Heart right ventricle (tissue), 16 donors: ENCODE measurements around the gene ERBB4. TPM values are rescaled to one million over a fixed set of nuclear protein-coding genes. Genes with fewer than 3 reads are reported as not detected.

Experiments used
- ATAC-seq, 8 donors: fragments of 200-7000 bp; cut with Tn5 transposase; one replicate each; pipeline ENCODE4 v1.9.1; 2020; ENCODE audit warnings: mild to moderate bottlenecking in 8 of 8, moderate library complexity in 8 of 8, moderate number of reproducible peaks in 1 of 8
- DNase-seq, 2 donors: peaks; one replicate each; pipeline ENCODE4 v3.0.0-alpha.2; 2020
- H3K27ac ChIP-seq, 10 donors: fragments of 200-600 bp; sonication (generic) in 2 of 10; one replicate each; pipeline versions ENCODE4 v1.5.0 to v1.8.0; 2020 to 2022; ENCODE audit warnings: mild to moderate bottlenecking in 3 of 10
- H3K27me3 ChIP-seq, 7 donors: fragments of 200-600 bp; one replicate each; pipeline ENCODE4 v1.8.0; 2021 to 2022; ENCODE audit warnings: mild to moderate bottlenecking in 2 of 7
- H3K36me3 ChIP-seq, 9 donors: fragments of 200-600 bp; sonication (generic) in 1 of 9; one replicate each; pipeline versions ENCODE4 v1.5.0 to v1.8.0; 2020 to 2022; ENCODE audit warnings: mild to moderate bottlenecking in 2 of 9
- H3K4me1 ChIP-seq, 9 donors: fragments of 200-600 bp; sonication (generic) in 1 of 9; one replicate each; pipeline versions ENCODE4 v1.5.0 to v1.8.0; 2020 to 2022; ENCODE audit warnings: mild to moderate bottlenecking in 4 of 9
- H3K4me3 ChIP-seq, 10 donors: fragments of 200-600 bp; sonication (generic) in 2 of 10; one replicate each; pipeline versions ENCODE4 v1.5.0 to v1.8.0; 2020 to 2022; ENCODE audit warnings: mild to moderate bottlenecking in 7 of 10, moderate library complexity in 2 of 10
- H3K9me3 ChIP-seq, 11 donors: fragments of 200-600 bp in 10 of 11; sonication (generic) in 2 of 11; one replicate each; pipeline versions ENCODE4 v1.5.0 to v1.8.0; 2013 to 2022; ENCODE audit warnings: mild to moderate bottlenecking in 2 of 11, control low read depth in 1 of 11, moderate library complexity in 1 of 11
- WGBS, 2 donors: extraction: QIAGEN DNeasy Blood & Tissue Kit; methylation state at CpG; one replicate each; pipeline ENCODE4 v1.1.7; 2013; ENCODE audit warnings: inconsistent platforms in 1 of 2; 5-methylcytosine and 5-hydroxymethylcytosine counted together
- intact Hi-C, 10 donors: fragments of 100-400 bp; cut with DNase I; formaldehyde crosslinking; loops; one replicate each; pipeline versions ENCODE4 v1.11.1 to v1.14.2; 2022
- polyA plus RNA-seq, 2 donors: library from polyadenylated mRNA; stranded (reverse); fragments of 200-250 nt; gene quantifications; one replicate each; pipeline ENCODE4 v1.2.3, GENCODE V29; 2013
- total RNA-seq, 10 donors: library from RNA; stranded (reverse); fragmentation: NEBNext Ultra II Directional in 3 of 10; extraction: Animal tissue kit (Norgen Biotek cat#: 25700) in 3 of 10; gene quantifications; one replicate each; pipeline versions ENCODE4 v1.2.1 to v1.2.4, GENCODE V29; 2021 to 2023
- TF ChIP-seq, protein P1 (sequence below), 9 donors: fragments of 200-600 bp; sonication (generic) in 2 of 9; IDR thresholded peaks; one replicate each; pipeline versions ENCODE4 v1.5.0 to v1.8.0; 2021 to 2022; ENCODE audit warnings: antibody characterized with exemption in 9 of 9, mild to moderate bottlenecking in 5 of 9, moderate library complexity in 1 of 9
- donor health status: Arrhythmogenic right ventricular cardiomyopathy.
- donor health status: ischemic (EF 13 %, LVEDD 7.1; RV severe dilation, severe dysfunction).
- donor health status: healthy with polysubstance abuse.
- donor health status: DM: no; HTN: yes; CAD: no.
- donor health status: DM: no; HTN: no; CAD: no.
- donor health status: ischemic (EF 25% LVEDD 6.9; RV normal size, moderate dysfunction).
- donor health status: ischemic (EF 25% LVEDD 5.7; RV mildly dilated, moderate dysfunction).
- donor health status: healthy.
- donor health status: DM: yes; HTN: yes; CAD: no.
- donor health status: Ischemic cardiomyopathy.
- donor health status: ischemic (EF 35%, LVEDD 5.7; RV mildly dilated, moderate dysfunction).
- donor health status: nonischemic (EF 11% LVEDD 7.7; RV severe dilation, severe dysfunction).
- donor health status: DM: yes; HTN: yes; CAD: no.
- donor health status: PGD.
- donor health status: ischemic (EF 29% LVEDD 5.4; RV normal size, mild dysfunction).
- donor health status: nonischemic (EF 23%, LVEDD 6.1; RV moderate dilation, normal function).

The ERBB4 gene
- total and polyA plus RNA-seq, 12 donors, result 1.2 to 24.6 (median 16.1) TPM

DNA sequence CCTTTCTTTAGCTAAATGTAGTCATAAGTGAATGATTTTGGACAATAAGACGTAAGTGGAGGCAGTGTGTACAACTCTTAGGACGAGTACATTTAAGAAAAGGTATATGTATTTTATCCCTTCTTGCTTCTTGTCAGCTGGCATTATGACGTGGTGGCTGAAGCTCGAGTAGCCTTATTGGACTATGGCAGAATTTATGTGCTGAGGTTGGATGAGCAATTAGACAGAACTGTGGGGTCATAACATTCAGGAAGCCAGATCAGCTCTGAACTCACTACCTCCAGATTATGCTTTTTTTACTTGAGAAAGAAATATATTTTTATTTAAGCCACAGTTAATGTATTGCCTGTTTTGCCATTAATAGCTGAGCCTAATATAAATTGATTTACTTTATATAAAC, 661.5 kb downstream of the ERBB4 start:
- WGBS, 2 donors, result 70 to 80% methylated on average over 4 of the region's 4 CpGs
- Histone ChIP-seq H3K27ac (no peak overlapping the region), H3K9me3 (no peaks in the 10 kb centered on the region), H3K36me3 (no peaks in the 10 kb centered on the region), H3K27me3 (no peaks in the 10 kb centered on the region), H3K4me1 (no peaks in the 10 kb centered on the region), H3K4me3 (no peak overlapping the region)
- DNase-seq (no peak), ATAC-seq (no peak)
- intact Hi-C loops, result no loop called here
- TF ChIP-seq, protein P1, sequence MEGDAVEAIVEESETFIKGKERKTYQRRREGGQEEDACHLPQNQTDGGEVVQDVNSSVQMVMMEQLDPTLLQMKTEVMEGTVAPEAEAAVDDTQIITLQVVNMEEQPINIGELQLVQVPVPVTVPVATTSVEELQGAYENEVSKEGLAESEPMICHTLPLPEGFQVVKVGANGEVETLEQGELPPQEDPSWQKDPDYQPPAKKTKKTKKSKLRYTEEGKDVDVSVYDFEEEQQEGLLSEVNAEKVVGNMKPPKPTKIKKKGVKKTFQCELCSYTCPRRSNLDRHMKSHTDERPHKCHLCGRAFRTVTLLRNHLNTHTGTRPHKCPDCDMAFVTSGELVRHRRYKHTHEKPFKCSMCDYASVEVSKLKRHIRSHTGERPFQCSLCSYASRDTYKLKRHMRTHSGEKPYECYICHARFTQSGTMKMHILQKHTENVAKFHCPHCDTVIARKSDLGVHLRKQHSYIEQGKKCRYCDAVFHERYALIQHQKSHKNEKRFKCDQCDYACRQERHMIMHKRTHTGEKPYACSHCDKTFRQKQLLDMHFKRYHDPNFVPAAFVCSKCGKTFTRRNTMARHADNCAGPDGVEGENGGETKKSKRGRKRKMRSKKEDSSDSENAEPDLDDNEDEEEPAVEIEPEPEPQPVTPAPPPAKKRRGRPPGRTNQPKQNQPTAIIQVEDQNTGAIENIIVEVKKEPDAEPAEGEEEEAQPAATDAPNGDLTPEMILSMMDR (IDR thresholded peaks at IDR 0.05), result no peak

DNA sequence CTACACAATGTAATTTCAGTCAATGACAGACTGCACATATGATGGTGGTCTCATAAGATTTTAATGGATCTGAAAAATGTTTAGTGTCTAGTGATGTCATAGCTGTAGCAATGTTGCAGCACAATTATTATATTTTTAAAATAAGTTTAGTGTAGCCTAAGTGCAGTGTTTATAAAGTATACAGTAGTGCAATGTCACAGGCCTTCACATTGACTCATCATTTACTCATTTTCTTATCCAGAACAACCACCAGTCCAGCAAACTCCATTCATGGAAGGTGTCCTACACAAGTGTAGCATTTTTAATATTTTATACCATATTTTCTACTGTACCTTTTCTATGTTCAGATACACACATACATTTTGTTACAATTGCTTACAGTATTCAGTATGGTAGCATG, 663.1 kb downstream of the ERBB4 start:
- intact Hi-C loops, result no loop called here
- TF ChIP-seq, protein P1 (IDR thresholded peaks at IDR 0.05), result no peak
- no peaks in the 10 kb centered on the region for H3K4me1 ChIP-seq
- no peak overlapping the region for H3K27ac ChIP-seq
- ATAC-seq (no peak), DNase-seq (no peak)
- no peaks in the 10 kb centered on the region for H3K36me3 ChIP-seq
- no peak overlapping the region for H3K4me3 ChIP-seq
- H3K9me3 ChIP-seq, result no peaks in the 10 kb centered on the region
- H3K27me3 ChIP-seq, result no peaks in the 10 kb centered on the region

DNA sequence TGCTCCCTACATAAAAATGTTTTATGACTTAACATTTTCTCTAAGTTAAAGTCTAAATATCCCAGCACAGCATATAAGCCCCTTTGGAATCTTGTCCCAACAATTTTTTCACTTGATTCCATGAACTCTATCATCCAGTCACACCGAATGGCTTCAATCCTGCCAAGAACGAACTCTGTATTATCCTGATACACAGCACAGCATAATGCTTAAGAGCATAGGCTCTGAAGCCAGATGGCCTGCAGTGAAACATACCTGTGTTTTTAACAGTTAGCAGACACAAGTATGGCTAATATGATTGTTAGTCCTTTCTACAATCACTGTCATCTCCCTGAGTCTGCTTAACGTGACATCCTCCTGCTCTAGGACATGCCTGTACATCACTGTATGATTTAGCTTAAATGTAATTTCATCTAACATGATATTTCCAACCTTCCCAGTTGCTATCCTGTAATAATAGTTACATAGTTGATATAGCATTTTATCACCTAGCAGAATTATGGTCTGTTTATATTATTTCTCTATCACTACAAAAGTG, 669.5 kb downstream of the ERBB4 start:
- no peaks in the 10 kb centered on the region for H3K27me3 ChIP-seq
- no peak overlapping the region for H3K27ac ChIP-seq
- ATAC-seq, result no peak
- no peaks in the 10 kb centered on the region for H3K36me3 ChIP-seq
- TF ChIP-seq, protein P1 (IDR thresholded peaks at IDR 0.05), result no peak
- 40 to 53% methylated on average over 3 of the region's 3 CpGs for WGBS, 2 donors
- no peaks in the 10 kb centered on the region for H3K4me1 ChIP-seq
- DNase-seq, result no peak
- H3K4me3 ChIP-seq, result no peak overlapping the region
- intact Hi-C loops, result no loop called here
- H3K9me3 ChIP-seq, result no peaks in the 10 kb centered on the region

DNA sequence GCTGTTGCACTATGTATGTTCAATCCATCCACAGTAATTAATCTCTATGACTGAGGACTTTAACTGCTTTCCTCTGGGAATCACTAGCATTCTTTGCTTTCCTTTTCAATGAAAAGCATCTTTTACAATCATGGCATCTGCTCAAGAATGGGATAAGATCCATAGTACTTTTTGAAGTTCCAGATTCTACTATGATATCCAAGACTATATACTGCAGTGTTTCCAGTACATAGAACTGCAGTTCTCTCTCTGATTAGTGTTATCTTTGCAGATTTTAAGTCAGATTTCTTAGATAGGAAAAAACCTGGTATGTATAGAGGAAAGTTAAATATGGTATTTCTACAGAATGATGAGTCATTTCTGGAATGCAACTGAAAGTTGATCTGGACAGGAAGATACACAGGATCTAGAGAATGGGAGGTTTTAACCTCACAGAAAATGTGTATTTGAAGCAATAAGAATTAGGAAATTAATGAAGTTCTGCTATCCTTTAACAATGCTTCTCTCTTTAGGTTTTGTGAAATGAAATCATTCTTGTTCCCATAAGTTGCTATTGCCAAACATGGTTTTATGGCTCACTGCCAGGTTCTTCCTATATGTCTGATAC, 670.7 kb downstream of the ERBB4 start:
- Histone ChIP-seq H3K4me3 (no peak overlapping the region), H3K27me3 (no peaks in the 10 kb centered on the region), H3K9me3 (peaks cover 0 to 3% (median 0%) of the 10 kb centered on the region in 11 donors), H3K36me3 (no peaks in the 10 kb centered on the region), H3K4me1 (no peaks in the 10 kb centered on the region), H3K27ac (no peak overlapping the region)
- intact Hi-C loops, result no loop called here
- ATAC-seq (no peak), DNase-seq (no peak)
- TF ChIP-seq, protein P1 (IDR thresholded peaks at IDR 0.05), result no peak
